ENCODE data around the gene PPA1. TPM values are rescaled to one million over a fixed set of nuclear protein-coding genes. Genes with fewer than 3 reads are reported as not detected.

PPA1 gene
- total RNA-seq, 1 donor from 2014 or later = 82.4 TPM

DNA sequence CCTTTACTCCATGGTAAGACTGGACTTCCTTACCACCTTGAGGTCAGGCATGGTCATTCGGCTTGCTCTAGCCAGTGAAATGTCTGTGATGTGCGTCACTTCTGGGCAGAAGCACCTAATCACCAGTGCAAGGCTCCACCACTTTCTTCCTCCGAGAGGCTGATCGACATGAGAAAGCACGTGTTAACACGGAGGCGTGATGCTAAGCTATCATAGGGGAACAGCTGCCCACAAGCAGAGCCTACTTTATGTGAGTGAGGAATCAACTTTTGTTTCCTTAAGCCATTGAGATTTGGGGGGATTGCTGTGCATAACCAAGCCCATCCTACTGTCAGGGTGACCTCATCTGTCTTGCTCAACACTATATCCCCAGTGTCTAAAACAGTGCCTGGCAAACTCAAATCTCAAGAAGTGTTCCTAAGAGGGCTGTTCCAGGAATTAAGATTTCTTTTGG lies 39.8 kb downstream of the PPA1 start:
- Mint-ChIP-seq H3K9me3 (ENCODE audit: unreplicated experiment) (no peaks in the 10 kb centered on the region), H3K4me1 (ENCODE audit: low read depth, unreplicated experiment) (peaks cover 3% of the 10 kb centered on the region), H3K4me3 (ENCODE audit: unreplicated experiment) (no peak overlapping the region), H3K27me3 (ENCODE audit: unreplicated experiment) (peaks cover 3% of the 10 kb centered on the region), H3K36me3 (ENCODE audit: unreplicated experiment) (no peaks in the 10 kb centered on the region), H3K27ac (ENCODE audit: unreplicated experiment) (no peak overlapping the region)
- TF ChIP-seq, protein P1, sequence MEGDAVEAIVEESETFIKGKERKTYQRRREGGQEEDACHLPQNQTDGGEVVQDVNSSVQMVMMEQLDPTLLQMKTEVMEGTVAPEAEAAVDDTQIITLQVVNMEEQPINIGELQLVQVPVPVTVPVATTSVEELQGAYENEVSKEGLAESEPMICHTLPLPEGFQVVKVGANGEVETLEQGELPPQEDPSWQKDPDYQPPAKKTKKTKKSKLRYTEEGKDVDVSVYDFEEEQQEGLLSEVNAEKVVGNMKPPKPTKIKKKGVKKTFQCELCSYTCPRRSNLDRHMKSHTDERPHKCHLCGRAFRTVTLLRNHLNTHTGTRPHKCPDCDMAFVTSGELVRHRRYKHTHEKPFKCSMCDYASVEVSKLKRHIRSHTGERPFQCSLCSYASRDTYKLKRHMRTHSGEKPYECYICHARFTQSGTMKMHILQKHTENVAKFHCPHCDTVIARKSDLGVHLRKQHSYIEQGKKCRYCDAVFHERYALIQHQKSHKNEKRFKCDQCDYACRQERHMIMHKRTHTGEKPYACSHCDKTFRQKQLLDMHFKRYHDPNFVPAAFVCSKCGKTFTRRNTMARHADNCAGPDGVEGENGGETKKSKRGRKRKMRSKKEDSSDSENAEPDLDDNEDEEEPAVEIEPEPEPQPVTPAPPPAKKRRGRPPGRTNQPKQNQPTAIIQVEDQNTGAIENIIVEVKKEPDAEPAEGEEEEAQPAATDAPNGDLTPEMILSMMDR (IDR thresholded peaks at IDR 0.05; ENCODE audit: partially characterized antibody, unreplicated experiment) = no peak
- DNase-seq = no peak

GRCh38 chr10:70192326-70192968 lies 40.8 kb downstream of the PPA1 start:
- TF ChIP-seq, protein P1 (IDR thresholded peaks at IDR 0.05; ENCODE audit: partially characterized antibody, unreplicated experiment) = no peak
- H3K36me3 Mint-ChIP-seq (ENCODE audit: unreplicated experiment) = no peaks in the 10 kb centered on the region
- H3K27me3 Mint-ChIP-seq (ENCODE audit: unreplicated experiment) = peaks cover 3% of the 10 kb centered on the region
- DNase-seq = no peak
- H3K4me1 Mint-ChIP-seq (ENCODE audit: low read depth, unreplicated experiment) = peaks cover 3% of the 10 kb centered on the region
- H3K4me3 Mint-ChIP-seq (ENCODE audit: unreplicated experiment) = no peak overlapping the region
- no peak overlapping the region for H3K27ac Mint-ChIP-seq (ENCODE audit: unreplicated experiment)
- no peaks in the 10 kb centered on the region for H3K9me3 Mint-ChIP-seq (ENCODE audit: unreplicated experiment)

DNA sequence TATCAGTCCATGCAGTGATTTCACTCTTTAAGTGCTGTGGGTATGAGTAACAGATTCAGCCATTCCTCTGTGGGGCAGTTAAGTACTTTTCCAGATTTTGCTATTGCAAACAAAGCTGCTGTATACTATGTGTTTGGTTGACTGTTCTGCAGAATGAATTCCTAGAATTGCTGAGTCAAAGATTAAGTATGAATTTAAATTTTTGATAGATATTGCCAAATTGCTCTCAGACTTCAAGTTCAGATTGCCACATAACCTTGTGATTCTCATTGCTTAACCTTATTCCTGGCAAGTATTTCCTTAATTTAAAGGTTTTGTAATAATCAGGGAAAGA lies 41.3 kb downstream of the PPA1 start:
- Mint-ChIP-seq H3K27ac (ENCODE audit: unreplicated experiment) (no peak overlapping the region), H3K9me3 (ENCODE audit: unreplicated experiment) (no peaks in the 10 kb centered on the region), H3K36me3 (ENCODE audit: unreplicated experiment) (no peaks in the 10 kb centered on the region), H3K4me1 (ENCODE audit: low read depth, unreplicated experiment) (peaks cover 3% of the 10 kb centered on the region), H3K4me3 (ENCODE audit: unreplicated experiment) (no peak overlapping the region), H3K27me3 (ENCODE audit: unreplicated experiment) (peaks cover 3% of the 10 kb centered on the region)
- DNase-seq = no peak
- TF ChIP-seq, protein P1 (IDR thresholded peaks at IDR 0.05; ENCODE audit: partially characterized antibody, unreplicated experiment) = no peak

- H3K9me3 Mint-ChIP-seq (ENCODE audit: unreplicated experiment) = no peaks in the 10 kb centered on the region
- H3K4me3 Mint-ChIP-seq (ENCODE audit: unreplicated experiment) = no peak overlapping the region
- H3K27ac Mint-ChIP-seq (ENCODE audit: unreplicated experiment) = no peak overlapping the region
- H3K4me1 Mint-ChIP-seq (ENCODE audit: low read depth, unreplicated experiment) = peaks cover 3% of the 10 kb centered on the region
- H3K27me3 Mint-ChIP-seq (ENCODE audit: unreplicated experiment) = peaks cover 3% of the 10 kb centered on the region
- no peak for DNase-seq
- TF ChIP-seq, protein P1 (IDR thresholded peaks at IDR 0.05; ENCODE audit: partially characterized antibody, unreplicated experiment) = no peak
- no peaks in the 10 kb centered on the region for H3K36me3 Mint-ChIP-seq (ENCODE audit: unreplicated experiment)
These were observed 41.9 kb downstream of the PPA1 start for GRCh38 chr10:70191161-70191971.

DNA sequence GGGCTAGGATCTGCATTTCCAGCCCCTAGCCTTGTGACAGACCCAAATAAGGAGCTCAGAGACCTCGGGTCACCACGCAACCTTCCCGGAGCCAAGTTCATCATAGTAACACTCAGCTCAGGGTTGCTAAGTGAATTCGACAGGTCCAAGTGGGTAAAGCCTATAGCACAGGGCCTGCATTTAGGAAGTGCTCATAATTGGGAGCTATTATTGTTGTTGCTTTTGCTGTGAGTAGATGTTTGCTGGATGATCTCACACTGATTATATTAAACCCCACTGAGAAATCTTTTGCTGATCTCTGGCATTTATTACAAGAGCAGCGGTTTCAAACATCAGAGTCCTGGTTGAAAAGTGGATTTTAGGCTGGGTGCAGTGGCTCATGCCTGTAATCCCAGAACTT lies 42.6 kb downstream of the PPA1 start:
- DNase-seq = no peak
- TF ChIP-seq, protein P1 (IDR thresholded peaks at IDR 0.05; ENCODE audit: partially characterized antibody, unreplicated experiment) = no peak
- H3K4me1 Mint-ChIP-seq (ENCODE audit: low read depth, unreplicated experiment) = peaks cover 3% of the 10 kb centered on the region
- H3K4me3 Mint-ChIP-seq (ENCODE audit: unreplicated experiment) = no peak overlapping the region
- peaks cover 3% of the 10 kb centered on the region for H3K27me3 Mint-ChIP-seq (ENCODE audit: unreplicated experiment)
- H3K36me3 Mint-ChIP-seq (ENCODE audit: unreplicated experiment) = no peaks in the 10 kb centered on the region
- H3K9me3 Mint-ChIP-seq (ENCODE audit: unreplicated experiment) = no peaks in the 10 kb centered on the region
- no peak overlapping the region for H3K27ac Mint-ChIP-seq (ENCODE audit: unreplicated experiment)

Data from glutamatergic neuron (in vitro differentiated cells).